ENCODE data around the gene HBQ1. TPM values are rescaled to one million over a fixed set of nuclear protein-coding genes. Genes with fewer than 3 reads are reported as not detected.

Gene HBQ1
- total RNA-seq, result not detected

DNA sequence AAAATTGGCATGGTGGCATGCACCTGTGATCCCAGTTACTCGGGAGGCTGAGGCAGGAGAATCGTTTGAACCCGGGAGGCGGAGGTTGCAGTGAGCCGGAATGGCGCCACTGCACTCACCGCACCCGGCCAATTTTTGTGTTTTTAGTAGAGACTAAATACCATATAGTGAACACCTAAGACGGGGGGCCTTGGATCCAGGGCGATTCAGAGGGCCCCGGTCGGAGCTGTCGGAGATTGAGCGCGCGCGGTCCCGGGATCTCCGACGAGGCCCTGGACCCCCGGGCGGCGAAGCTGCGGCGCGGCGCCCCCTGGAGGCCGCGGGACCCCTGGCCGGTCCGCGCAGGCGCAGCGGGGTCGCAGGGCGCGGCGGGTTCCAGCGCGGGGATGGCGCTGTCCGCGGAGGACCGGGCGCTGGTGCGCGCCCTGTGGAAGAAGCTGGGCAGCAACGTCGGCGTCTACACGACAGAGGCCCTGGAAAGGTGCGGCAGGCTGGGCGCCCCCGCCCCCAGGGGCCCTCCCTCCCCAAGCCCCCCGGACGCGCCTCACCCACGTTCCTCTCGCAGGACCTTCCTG is at the start of gene HBQ1:
Gene HBQ1 (plus strand): TSS at position 359 of the 575 bp plus-strand sequence. CDS start 28 bp downstream, at position 387.
- H3K4me3 Mint-ChIP-seq, result no peak within 1 kb of the TSS
- peaks cover 2% of the 10 kb centered on the region for H3K36me3 Mint-ChIP-seq
- H3K4me1 Mint-ChIP-seq, result peaks cover 7% of the 10 kb centered on the region
- H3K9me3 Mint-ChIP-seq (ENCODE audit: low read depth), result no peaks in the 10 kb centered on the region
- CTCF ChIA-PET, result interaction anchor here (0.7 to 4.5 kb wide), 8 partner anchors 9 to 175 kb away, joined by 3 to 39 read pairs (median 4); partner anchors contain the start of genes NPRL3, POLR3K and SNRNP25
- no peak within 1 kb of the TSS for H3K27ac Mint-ChIP-seq
- DNase-seq (no peak), ATAC-seq (no peak)
- peaks cover 39% of the 10 kb centered on the region for H3K27me3 Mint-ChIP-seq

DNA sequence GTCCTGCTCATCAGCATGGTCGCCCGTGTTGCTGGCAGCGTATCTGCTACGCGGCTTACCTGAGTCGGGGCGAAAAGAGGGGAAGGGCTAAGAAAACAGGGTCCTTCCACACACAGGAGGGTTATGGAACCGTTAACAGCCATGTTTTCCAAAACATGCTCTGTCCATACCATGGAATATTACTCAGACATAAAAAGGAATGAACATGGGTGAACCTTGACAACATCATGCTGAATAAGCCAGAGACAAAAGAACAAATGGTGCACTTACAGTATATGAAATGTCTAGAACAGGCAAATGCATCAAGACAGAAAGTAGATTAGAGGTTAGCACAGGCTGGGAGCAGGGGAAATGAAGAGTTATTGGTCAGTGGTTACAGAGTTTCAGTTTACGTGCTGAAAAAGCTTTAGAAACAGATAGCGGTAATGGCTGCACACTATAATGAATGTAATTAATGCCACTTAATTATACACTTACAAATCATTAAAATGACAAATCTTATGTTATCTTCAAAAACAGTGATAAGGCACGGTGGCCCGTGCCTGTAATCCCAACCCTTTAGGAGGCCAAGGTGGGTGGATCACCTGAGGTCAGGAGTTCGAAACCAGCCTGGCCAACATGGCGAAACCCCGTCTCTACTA is 49.6 kb upstream of the HBQ1 start:
- H3K4me1 Mint-ChIP-seq, result peaks cover 44% of the 10 kb centered on the region
- CTCF ChIA-PET, result interaction anchor here (0.9 kb wide), 1 partner anchor 23 kb away, joined by 3 read pairs; no protein-coding TSS in a partner anchor
- ATAC-seq, result peak; percentile 47
- no peak overlapping the region for H3K4me3 Mint-ChIP-seq
- peak overlapping the region; percentile 58 for H3K27ac Mint-ChIP-seq
- H3K27me3 Mint-ChIP-seq, result no peaks in the 10 kb centered on the region
- no peak for DNase-seq
- peaks cover 7% of the 10 kb centered on the region for H3K36me3 Mint-ChIP-seq
- H3K9me3 Mint-ChIP-seq (ENCODE audit: low read depth), result no peaks in the 10 kb centered on the region

DNA sequence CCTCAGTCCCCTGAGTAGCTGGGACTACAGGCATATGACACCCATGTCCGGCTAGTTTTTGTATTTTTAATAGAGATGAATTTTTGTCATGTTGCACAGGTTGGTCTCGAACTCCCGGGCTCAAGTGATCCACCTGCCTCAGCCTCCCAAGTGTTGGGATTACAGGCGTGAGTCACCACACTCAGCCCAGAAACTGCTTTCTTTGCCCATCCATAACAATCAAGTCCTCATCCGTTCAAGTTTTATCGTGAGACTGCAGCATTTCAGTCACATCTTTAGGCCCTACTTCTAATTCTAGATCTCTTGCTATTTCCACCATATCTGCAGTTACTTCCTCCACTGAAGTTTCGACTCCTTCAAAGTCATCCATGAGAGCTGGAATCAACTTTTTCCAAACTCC is 48.1 kb upstream of the HBQ1 start:
- no peaks in the 10 kb centered on the region for H3K9me3 Mint-ChIP-seq (ENCODE audit: low read depth)
- CTCF ChIA-PET, result interaction anchor here (0.7 to 1.7 kb wide), 2 partner anchors 15 to 230 kb away, joined by 3 to 5 read pairs; no protein-coding TSS in a partner anchor
- no peak overlapping the region for H3K4me3 Mint-ChIP-seq
- no peaks in the 10 kb centered on the region for H3K27me3 Mint-ChIP-seq
- H3K4me1 Mint-ChIP-seq, result peaks cover 53% of the 10 kb centered on the region
- DNase-seq (no peak), ATAC-seq (no peak)
- peaks cover 10% of the 10 kb centered on the region for H3K36me3 Mint-ChIP-seq
- no peak overlapping the region for H3K27ac Mint-ChIP-seq

GRCh38 chr16:133716-134115 is 46.5 kb upstream of the HBQ1 start:
- Mint-ChIP-seq H3K27ac (no peak overlapping the region), H3K4me3 (no peak overlapping the region), H3K4me1 (peaks cover 59% of the 10 kb centered on the region), H3K27me3 (no peaks in the 10 kb centered on the region), H3K36me3 (peaks cover 10% of the 10 kb centered on the region), H3K9me3 (ENCODE audit: low read depth) (no peaks in the 10 kb centered on the region)
- no peak for DNase-seq
- no peak for ATAC-seq
- CTCF ChIA-PET, result interaction anchor here (1.7 to 2.2 kb wide), 3 partner anchors 27 to 228 kb away, joined by 5 to 9 read pairs (median 7); no protein-coding TSS in a partner anchor

GRCh38 chr16:138049-138417 is 42.2 kb upstream of the HBQ1 start:
- no peaks in the 10 kb centered on the region for H3K27me3 Mint-ChIP-seq
- H3K27ac Mint-ChIP-seq, result peak overlapping the region; percentile 85
- H3K4me3 Mint-ChIP-seq, result peak overlapping the region; percentile 76
- no peaks in the 10 kb centered on the region for H3K9me3 Mint-ChIP-seq (ENCODE audit: low read depth)
- ATAC-seq, result peak; percentile 35
- CTCF ChIA-PET, result interaction anchor here (0.7 to 3.4 kb wide), 5 partner anchors 31 to 92 kb away, joined by 3 to 9 read pairs (median 3); partner anchors contain the start of genes HBQ1 and LUC7L
- peaks cover 8% of the 10 kb centered on the region for H3K36me3 Mint-ChIP-seq
- peaks cover 33% of the 10 kb centered on the region for H3K4me1 Mint-ChIP-seq
- peak; percentile 53 for DNase-seq

DNA sequence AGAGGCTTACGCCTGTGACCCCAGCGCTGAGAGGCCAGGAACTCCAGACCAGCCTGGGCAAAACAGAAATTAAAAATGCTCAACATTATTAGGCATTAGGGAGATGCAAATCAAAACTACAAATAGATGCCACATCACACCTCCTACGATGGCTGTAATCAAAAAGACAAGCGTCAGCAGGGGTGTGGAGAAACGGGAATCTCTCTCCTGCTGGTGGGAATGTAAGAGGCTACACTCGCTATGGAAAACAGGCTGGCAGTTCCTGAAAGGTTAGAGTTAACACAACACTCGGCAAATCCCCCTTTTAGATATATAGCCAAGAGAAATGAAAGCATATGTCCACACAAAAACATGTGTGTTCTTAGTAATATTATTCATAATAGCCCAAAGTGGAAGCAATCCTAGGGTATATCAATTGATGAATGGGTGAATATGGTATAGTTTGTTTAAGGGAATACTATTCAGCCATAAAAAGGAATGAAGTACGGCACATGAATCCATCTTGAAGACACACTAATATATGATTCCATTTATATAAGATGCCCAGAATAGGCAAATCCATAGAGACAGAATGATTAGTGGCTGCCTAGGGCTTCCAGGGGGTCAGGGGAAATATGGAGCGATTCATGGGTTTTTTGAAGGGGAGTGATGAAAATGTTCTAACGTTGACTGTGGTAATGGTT is 39.9 kb upstream of the HBQ1 start:
- no peaks in the 10 kb centered on the region for H3K9me3 Mint-ChIP-seq (ENCODE audit: low read depth)
- CTCF ChIA-PET, result interaction anchor here (1.0 kb wide), 1 partner anchor 44 kb away, joined by 5 read pairs; no protein-coding TSS in a partner anchor
- DNase-seq, result no peak
- H3K36me3 Mint-ChIP-seq, result peaks cover 3% of the 10 kb centered on the region
- peak overlapping the region; percentile 2 for H3K27ac Mint-ChIP-seq
- ATAC-seq, result no peak
- H3K4me1 Mint-ChIP-seq, result peaks cover 18% of the 10 kb centered on the region
- peaks cover 7% of the 10 kb centered on the region for H3K27me3 Mint-ChIP-seq
- peak overlapping the region; percentile 29 for H3K4me3 Mint-ChIP-seq

GRCh38 chr16:142405-142967 is 37.8 kb upstream of the HBQ1 start:
- H3K36me3 Mint-ChIP-seq, result no peaks in the 10 kb centered on the region
- peaks cover 5% of the 10 kb centered on the region for H3K4me1 Mint-ChIP-seq
- CTCF ChIA-PET, result interaction anchor here (1.2 to 1.6 kb wide), 2 partner anchors 35 to 39 kb away, joined by 3 to 4 read pairs; no protein-coding TSS in a partner anchor
- H3K27ac Mint-ChIP-seq, result no peak overlapping the region
- ATAC-seq (no peak), DNase-seq (no peak)
- H3K4me3 Mint-ChIP-seq, result no peak overlapping the region
- no peaks in the 10 kb centered on the region for H3K9me3 Mint-ChIP-seq (ENCODE audit: low read depth)
- peaks cover 13% of the 10 kb centered on the region for H3K27me3 Mint-ChIP-seq

GRCh38 chr16:143047-143446 is 37.2 kb upstream of the HBQ1 start:
- DNase-seq (no peak), ATAC-seq (no peak)
- Mint-ChIP-seq H3K9me3 (ENCODE audit: low read depth) (no peaks in the 10 kb centered on the region), H3K4me1 (peaks cover 2% of the 10 kb centered on the region), H3K27ac (no peak overlapping the region), H3K27me3 (peaks cover 13% of the 10 kb centered on the region), H3K4me3 (no peak overlapping the region), H3K36me3 (no peaks in the 10 kb centered on the region)
- CTCF ChIA-PET, result interaction anchor here (1.6 kb wide), 1 partner anchor 36 kb away, joined by 3 read pairs; no protein-coding TSS in a partner anchor

DNA sequence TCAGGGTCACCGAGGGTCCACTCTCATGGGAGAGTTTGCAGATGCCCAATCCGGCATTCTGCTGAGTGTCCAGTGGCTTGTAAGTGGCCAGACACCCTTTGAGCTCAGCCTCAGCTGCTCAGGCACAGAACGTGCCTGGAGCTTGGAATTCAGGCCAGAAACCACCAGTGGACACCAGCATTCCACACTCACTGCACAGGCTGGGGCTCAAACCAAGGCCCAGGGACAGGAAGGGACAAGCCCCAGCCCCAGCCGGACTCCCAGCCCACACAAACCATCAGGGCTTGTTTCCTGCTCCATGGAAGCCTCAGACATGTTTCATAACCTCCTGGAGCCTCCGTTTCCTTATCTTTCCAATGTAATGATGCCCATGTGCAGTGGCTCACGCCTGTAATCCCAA is 36.8 kb upstream of the HBQ1 start:
- Mint-ChIP-seq H3K4me1 (peaks cover 2% of the 10 kb centered on the region), H3K36me3 (no peaks in the 10 kb centered on the region), H3K4me3 (no peak overlapping the region), H3K27ac (no peak overlapping the region), H3K27me3 (peaks cover 14% of the 10 kb centered on the region), H3K9me3 (ENCODE audit: low read depth) (no peaks in the 10 kb centered on the region)
- ATAC-seq (no peak), DNase-seq (no peak)
- CTCF ChIA-PET, result interaction anchor here (1.6 kb wide), 1 partner anchor 36 kb away, joined by 3 read pairs; no protein-coding TSS in a partner anchor

GRCh38 chr16:144797-145252 is 35.4 kb upstream of the HBQ1 start:
- no peaks in the 10 kb centered on the region for H3K36me3 Mint-ChIP-seq
- H3K4me3 Mint-ChIP-seq, result no peak overlapping the region
- ATAC-seq (no peak), DNase-seq (no peak)
- H3K27me3 Mint-ChIP-seq, result peaks cover 26% of the 10 kb centered on the region
- no peak overlapping the region for H3K27ac Mint-ChIP-seq
- CTCF ChIA-PET, result no interaction called here
- no peaks in the 10 kb centered on the region for H3K9me3 Mint-ChIP-seq (ENCODE audit: low read depth)
- H3K4me1 Mint-ChIP-seq, result no peaks in the 10 kb centered on the region

DNA sequence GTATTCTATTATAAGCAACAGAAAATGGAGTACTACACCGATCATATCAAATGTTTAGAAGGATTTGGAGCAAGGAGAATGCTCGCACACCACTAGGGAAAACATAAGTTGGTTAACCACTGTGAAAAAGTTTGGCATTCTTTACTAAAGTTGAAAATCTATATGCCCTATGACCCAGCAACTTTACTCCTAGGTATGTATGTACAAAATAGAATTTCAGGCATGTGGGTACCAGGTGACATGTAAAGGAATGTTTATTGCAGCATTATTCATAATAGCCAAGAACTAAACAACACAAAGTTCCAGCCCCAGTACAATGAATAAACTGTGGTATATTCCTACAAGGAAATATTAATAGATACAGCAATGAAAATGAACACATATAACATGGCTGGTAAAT is 33.6 kb upstream of the HBQ1 start:
- Mint-ChIP-seq H3K27me3 (peaks cover 33% of the 10 kb centered on the region), H3K4me3 (no peak overlapping the region), H3K27ac (no peak overlapping the region), H3K36me3 (no peaks in the 10 kb centered on the region), H3K4me1 (no peaks in the 10 kb centered on the region), H3K9me3 (ENCODE audit: low read depth) (no peaks in the 10 kb centered on the region)
- CTCF ChIA-PET, result no interaction called here
- ATAC-seq (no peak), DNase-seq (no peak)

- peaks cover 42% of the 10 kb centered on the region for H3K27me3 Mint-ChIP-seq
- CTCF ChIA-PET, result no interaction called here
- H3K27ac Mint-ChIP-seq, result no peak overlapping the region
- H3K4me1 Mint-ChIP-seq, result no peaks in the 10 kb centered on the region
- H3K4me3 Mint-ChIP-seq, result no peak overlapping the region
- DNase-seq (no peak), ATAC-seq (no peak)
- H3K36me3 Mint-ChIP-seq, result no peaks in the 10 kb centered on the region
- H3K9me3 Mint-ChIP-seq (ENCODE audit: low read depth), result no peaks in the 10 kb centered on the region
These were observed 31.1 kb upstream of the HBQ1 start for GRCh38 chr16:149024-149660.

Data from activated CD8-positive, alpha-beta memory T cell treated with anti-CD3 and anti-CD28 coated beads, Interleukin-2, amount 10 ng/mL, durations not matched to agents 7 days and 5 days (primary cell).